LNCaP clone FGC (cell line): ENCODE measurements around the gene BASP1.

Experiments
- DNase-seq: peaks from one replicate; pipeline ENCODE4 v3.0.0-alpha.2; 2011; ENCODE audit warnings: low read depth
- H3K4me3 ChIP-seq: 2 replicates; pipeline ENCODE4 v1.5.1; 2011; ENCODE audit warnings: mild to moderate bottlenecking, low read depth, low read length, control low read depth
- TF ChIP-seq, protein P1 (sequence below): IDR thresholded peaks from 2 replicates; pipeline ENCODE4 v1.5.1; 2012; ENCODE audit warnings: mild to moderate bottlenecking; ENCODE audit not compliant: control insufficient read depth, insufficient read depth; ENCODE audit errors: extremely low read depth

The BASP1 gene, protein sequence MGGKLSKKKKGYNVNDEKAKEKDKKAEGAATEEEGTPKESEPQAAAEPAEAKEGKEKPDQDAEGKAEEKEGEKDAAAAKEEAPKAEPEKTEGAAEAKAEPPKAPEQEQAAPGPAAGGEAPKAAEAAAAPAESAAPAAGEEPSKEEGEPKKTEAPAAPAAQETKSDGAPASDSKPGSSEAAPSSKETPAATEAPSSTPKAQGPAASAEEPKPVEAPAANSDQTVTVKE

DNA sequence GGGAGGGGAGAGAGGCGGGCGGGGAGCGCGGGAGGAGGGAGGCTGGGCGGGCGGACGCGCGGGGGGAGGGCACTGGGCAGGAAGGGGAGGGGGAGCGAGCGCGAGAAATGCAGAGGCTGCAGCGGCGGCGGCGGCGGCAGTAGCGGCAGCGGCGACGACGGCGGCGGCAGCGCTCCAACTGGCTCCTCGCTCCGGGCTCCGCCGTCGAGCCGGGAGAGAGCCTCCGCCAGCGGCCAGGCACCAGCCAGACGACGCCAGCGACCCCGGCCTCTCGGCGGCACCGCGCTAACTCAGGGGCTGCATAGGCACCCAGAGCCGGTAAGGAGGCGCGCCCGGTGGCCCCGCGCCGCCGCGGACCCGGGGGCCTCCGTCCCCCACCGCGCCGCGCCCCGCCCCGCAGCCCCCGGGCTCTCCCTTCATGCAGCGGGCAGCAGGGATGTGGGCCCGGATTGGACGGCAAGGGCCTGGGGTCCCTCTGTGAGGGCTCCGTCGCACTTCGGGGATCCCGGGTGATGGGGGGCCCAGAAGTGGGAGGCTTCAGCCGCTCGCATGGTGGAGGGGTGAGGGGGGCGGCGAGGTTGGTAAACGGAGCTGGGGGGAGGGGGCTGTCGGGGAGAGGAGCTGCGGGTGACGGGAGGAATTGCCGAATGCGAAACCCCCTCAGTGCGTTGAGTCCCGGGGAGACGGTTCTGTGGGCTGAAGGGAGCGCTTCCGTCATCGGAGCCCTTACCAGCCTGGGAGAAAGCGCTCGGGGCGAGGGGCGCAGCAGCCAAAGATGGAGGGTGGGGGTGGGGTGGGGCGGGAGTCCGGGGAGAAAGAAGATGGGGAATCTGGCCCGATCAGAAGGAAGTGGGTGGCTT is at the start of gene BASP1:
TSS of gene BASP1 (plus strand) at position 139 of the 860 bp plus-strand sequence. CDS start 57,586 bp downstream, outside the sequence.
- H3K4me3 ChIP-seq: no peak within 1 kb of the TSS
- DNase-seq: no peak
- TF ChIP-seq, protein P1, sequence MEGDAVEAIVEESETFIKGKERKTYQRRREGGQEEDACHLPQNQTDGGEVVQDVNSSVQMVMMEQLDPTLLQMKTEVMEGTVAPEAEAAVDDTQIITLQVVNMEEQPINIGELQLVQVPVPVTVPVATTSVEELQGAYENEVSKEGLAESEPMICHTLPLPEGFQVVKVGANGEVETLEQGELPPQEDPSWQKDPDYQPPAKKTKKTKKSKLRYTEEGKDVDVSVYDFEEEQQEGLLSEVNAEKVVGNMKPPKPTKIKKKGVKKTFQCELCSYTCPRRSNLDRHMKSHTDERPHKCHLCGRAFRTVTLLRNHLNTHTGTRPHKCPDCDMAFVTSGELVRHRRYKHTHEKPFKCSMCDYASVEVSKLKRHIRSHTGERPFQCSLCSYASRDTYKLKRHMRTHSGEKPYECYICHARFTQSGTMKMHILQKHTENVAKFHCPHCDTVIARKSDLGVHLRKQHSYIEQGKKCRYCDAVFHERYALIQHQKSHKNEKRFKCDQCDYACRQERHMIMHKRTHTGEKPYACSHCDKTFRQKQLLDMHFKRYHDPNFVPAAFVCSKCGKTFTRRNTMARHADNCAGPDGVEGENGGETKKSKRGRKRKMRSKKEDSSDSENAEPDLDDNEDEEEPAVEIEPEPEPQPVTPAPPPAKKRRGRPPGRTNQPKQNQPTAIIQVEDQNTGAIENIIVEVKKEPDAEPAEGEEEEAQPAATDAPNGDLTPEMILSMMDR: no peak

DNA sequence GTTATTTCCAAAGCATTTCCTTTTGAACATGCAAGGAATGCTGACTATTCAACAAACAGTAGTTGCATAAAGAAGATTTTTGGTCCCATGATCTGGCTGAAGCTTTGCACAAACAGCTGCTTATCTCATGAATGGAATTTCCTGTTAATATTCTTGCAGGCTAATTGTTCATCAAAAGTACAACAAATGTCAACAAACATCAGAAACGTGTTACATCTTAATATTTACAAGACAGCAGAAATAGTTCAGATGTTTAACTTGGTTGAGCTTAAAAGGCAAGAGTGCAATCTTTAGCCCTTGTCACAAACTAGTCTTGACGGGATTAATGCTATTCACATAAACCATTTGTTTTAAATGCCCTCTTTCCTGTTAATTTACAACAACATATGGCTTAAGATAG is 47.9 kb upstream of the BASP1 start:
- H3K4me3 ChIP-seq: no peak overlapping the region
- DNase-seq: no peak
- TF ChIP-seq, protein P1: no peak

DNA sequence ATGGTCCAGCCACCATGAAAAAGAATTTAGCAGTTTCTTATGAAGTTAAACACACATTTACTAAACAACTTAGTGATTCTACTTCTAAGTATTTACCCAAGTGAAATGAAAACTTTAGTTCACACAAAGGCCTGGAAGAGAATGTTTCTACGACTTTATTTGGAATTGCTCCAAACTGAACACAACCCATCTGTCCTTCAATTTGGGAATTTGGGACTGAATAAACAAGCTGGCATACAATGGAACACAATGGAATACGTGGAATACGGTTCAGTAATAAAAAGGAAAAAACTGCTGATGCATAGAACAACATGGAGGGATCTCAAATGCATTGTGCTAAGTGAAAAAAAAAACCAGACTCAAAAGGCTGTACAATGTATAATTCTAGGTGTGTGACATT is 44.6 kb upstream of the BASP1 start:
- no peak for DNase-seq
- TF ChIP-seq, protein P1: no peak
- no peak overlapping the region for H3K4me3 ChIP-seq

DNA sequence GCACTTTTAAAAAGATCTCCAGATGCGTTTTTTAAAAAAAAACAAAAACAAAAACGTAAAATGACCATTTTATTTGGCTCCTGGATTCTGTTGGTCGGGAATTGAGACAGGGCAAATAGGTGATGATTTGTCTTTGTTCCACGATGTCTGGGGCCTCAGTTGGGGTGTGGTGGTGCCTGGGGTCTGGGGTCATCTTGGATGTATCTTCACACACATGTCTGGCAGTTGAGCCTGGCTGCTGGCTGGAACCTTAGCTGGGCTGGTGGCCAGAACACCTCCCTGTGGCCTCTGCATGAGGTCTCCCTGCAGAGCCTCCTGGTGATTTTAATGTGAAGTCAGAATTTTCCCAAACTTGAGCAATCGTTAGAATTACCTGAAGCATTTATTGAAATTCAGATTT is 42.5 kb upstream of the BASP1 start:
- H3K4me3 ChIP-seq: no peak overlapping the region
- no peak for DNase-seq
- TF ChIP-seq, protein P1: no peak

DNA sequence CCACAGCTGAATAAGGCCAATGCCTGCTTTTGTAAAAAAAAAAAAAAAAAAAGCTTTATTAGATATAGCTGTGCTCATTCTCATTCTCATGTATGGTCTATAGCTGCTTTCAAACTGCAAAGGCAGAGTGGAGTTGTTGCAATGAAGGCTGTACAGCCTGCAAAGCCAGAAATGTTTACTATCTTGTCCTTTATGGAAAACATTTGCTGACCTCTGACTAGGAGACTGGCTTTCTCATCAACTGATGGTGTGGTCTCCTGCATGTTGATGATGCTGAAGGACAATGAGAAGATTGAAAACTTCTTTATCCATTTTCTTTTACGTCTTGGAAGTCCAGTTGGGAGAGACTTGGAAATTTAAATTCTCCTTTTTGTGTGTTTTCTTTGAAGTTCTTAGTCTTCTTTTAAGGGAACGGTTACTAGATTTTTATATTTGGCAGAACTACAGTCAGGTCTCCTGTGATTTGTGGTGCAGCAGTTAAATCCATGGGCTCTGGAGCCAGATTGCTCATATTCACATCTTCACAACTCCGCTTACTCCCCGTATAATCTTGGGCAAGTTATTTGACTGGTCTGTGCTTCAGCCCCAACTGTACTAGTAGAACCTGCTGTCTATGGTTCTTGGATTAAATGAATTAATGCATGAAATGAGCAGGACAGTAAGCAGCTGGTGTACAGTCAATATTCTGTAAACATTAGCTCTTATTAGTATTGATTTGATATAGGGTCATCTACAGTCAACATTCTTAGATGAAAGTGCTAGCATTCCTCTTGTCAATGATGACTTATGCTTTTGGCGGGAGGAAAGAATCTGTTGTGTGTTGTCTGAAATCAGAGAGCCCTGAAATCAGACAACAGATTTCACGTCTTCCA is 39.7 kb upstream of the BASP1 start:
- no peak overlapping the region for H3K4me3 ChIP-seq
- TF ChIP-seq, protein P1: no peak
- DNase-seq: no peak

DNA sequence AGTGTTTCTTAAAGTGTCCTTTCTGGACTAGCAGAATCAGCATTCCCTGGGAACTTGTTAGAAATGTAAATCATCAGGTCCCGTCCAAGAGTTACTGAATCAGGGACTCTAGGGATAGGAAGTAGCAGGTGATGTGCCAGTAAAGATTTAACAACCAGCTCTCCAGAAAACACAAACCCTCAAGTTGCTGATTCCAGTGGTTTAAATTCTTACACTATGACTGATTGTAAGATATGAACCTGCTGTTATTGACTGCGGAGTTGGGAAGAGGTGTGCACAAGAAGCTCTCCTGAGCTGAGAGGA is 39.1 kb upstream of the BASP1 start:
- TF ChIP-seq, protein P1: no peak
- no peak overlapping the region for H3K4me3 ChIP-seq
- no peak for DNase-seq
